HG03558 (cell line): ENCODE data around the gene CD300LG.
"Not testable (repeated sequence)": the region's sequence is repeated elsewhere in the genome, so short reads cannot be mapped to it uniquely, and the experiment has no call there.

Experiments
- ATAC-seq: cut with Tn5 transposase; IDR thresholded peaks from one replicate; pipeline ENCODE4 v1.9.1; 2021; ENCODE audit warnings: moderate number of reproducible peaks; ENCODE audit not compliant: unreplicated experiment; ENCODE audit errors: extremely low read depth

CD300LG gene

DNA sequence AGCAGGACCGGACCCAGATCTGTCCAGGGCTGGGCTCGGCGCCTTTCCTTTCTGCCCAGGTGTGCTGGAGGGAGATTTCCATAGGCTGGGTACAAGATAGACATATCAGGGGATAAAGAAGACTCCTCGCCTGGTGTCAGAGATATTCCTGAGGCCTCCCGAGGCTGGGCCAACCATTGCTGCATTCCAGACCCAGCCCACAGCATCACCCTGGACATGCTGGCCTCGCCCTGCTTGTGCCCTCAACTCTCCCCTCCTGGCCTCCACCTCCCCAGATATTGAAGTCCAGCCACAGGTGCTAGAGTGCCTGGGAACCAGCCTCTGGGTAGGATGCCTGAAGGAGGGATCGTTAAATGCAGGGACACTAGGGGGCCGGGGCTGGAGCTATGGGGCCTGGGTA is 2.1 kb downstream of the CD300LG start:
- ATAC-seq = no peak

DNA sequence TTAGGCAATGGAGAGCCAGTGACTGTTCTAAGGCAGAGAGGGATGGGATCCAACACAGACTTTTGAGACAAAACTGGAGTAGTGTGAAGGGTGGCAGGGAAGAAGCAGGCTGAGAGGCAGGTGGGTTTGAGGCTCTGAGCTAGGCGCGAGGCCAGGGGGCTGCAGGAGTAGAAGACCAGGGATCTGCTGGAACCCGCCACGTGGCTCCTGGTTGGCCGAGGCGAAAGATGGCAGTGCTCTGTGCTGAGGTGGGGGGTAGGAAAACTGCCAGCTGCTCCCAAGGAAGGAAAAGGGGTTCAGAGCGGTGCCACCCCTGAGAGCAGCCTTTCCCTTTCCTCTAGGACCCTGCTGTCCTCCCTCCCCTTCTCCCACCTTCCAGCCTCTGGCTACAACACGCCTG is 5.6 kb downstream of the CD300LG start:
- no peak for ATAC-seq

GRCh38 chr17:43853546-43853945 is 6.6 kb downstream of the CD300LG start:
- no peak for ATAC-seq

DNA sequence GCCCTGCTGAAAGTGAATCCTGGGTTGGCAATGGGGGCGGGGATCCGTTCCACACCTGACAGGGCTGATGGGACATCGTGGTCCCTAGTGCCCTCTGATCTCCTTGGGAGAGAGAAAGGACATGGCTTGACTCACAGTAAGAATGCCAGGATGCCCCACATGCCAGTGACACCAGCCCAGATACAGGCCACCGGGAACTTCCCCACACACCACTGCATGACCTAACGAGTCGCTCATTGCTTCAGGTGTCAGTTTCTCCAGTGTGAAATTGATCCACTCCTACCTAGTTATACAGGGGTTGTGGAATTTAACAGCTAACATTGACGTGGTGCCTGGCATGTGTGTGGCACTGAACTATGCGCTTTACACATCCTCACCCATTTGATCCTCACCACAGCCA is 7.5 kb downstream of the CD300LG start:
- ATAC-seq = no peak

DNA sequence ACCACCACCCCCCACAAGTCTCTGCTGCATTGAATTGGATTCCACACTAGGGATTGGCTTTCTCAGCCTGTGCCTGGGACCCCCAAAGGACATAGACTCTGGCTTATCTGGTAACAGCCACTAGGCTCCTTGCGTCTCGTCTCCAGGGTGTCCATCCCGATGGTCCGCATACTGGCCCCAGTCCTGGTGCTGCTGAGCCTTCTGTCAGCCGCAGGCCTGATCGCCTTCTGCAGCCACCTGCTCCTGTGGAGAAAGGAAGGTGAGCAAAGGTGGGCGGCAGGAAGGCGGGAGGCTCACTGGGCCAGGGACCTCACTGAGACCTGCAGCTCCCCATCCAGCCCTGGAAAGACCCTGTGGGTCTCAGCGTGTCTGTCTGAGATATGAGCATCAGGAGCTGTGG is 8.1 kb downstream of the CD300LG start:
- no peak for ATAC-seq

GRCh38 chr17:43856141-43856540 is 9.2 kb downstream of the CD300LG start:
- no peak for ATAC-seq

- ATAC-seq = no peak
Measured at GRCh38 chr17:43857141-43857540, 10.2 kb downstream of the CD300LG start.

DNA sequence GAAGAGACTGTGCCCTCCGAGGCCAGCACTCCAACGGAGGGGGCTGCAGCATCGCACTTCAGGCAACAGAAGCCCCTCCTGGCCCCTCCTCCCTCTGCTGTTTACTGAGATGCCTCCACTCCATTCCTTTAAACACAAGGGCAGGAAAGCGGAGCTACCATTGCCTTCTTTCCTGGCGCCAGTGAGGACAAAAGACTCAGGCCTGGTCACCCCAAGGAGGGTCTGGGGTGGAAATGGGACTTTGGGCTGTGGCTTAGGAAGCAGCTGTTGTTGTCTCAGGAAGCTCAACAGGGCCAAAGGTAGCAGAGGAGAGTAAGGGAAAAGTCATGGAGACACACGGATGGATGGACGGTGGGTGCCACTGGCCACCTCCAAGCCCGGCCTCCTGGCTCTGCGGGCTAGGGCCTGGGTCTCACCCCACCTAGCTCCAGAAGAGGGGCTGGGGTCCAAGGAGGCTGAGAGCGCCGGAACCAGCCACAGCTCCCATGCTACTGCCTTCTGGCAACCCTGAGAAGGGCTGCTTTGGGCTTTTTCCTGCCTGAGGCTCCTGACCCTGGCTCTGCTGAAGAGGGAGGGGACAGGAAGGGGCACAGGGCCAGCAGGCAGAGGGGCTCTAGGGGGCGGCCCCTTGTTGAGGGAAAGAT is 11.1 kb downstream of the CD300LG start:
- no peak for ATAC-seq

DNA sequence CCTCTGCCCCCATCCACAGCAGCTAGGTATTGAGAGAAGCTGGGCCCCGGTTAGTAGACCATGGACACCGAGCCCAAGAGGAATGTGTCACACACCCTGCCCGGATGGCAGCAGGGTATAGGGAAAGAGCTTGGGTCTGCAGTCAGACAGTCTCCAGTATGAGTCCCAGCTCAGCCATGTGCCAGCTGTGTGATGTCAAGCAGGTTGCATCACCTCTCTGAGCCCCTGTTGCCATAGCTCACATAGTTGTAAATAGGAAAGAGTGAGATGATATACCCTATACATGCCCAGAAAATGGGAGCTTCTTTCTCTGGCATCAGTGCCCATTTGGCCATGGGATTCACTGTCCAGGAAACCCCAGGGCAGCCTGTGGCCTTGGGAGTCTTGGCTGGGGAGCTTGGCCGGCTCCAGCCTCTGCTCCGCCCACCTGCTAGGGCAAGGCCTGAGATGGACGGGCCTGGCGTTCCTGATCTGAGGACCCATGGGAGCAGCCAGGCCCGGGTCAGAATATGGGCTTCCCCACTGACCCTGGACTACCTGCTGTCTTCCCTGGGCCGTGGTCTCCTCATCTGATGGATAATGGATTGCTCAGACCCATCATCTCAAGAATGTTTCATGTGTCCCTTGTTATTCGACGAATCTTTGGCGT is 13.2 kb downstream of the CD300LG start:
- no peak for ATAC-seq

GRCh38 chr17:43860927-43861622 is 14.1 kb downstream of the CD300LG start:
- no peak for ATAC-seq

- no peak for ATAC-seq
Measured at GRCh38 chr17:43861960-43862359, 15.0 kb downstream of the CD300LG start.

DNA sequence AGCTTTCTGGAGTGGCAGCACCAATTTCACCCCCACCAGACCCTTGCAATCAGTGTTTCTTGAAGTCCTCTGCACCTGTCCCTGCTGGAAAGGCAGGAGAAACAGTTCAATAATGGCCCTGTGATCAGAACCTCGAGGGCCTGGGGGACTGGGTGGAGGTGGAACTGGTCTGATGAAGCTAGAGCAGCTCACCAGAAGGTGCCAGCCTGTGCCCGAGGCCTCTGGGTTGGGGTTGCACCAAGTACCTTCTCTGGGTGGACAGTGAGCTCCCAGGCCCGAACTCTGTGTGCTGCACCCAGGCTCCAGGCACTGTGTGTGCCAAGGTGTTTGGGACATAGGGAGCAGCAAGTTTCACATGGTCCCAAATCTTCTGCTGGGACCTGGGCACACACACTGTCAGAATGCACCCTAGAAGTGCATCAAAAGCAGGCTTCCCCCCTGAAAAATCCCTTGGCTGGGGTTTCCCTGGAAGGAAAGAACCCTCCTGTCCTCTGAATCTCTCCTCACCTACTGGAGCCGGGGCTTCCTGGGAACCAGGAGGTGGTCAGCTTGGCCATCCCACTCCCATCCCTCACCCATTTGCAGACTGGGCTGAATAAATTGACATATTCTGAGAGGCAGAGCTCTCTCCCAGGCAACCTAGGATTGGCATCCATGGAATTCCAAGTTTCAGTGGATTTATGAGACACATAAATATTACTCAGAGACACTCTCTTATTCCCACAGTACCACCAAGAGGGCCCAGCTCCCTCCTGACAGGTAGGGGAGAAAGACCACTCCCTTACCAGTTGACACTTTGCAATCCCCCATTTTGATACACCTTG is 17.4 kb downstream of the CD300LG start:
- ATAC-seq = no peak

DNA sequence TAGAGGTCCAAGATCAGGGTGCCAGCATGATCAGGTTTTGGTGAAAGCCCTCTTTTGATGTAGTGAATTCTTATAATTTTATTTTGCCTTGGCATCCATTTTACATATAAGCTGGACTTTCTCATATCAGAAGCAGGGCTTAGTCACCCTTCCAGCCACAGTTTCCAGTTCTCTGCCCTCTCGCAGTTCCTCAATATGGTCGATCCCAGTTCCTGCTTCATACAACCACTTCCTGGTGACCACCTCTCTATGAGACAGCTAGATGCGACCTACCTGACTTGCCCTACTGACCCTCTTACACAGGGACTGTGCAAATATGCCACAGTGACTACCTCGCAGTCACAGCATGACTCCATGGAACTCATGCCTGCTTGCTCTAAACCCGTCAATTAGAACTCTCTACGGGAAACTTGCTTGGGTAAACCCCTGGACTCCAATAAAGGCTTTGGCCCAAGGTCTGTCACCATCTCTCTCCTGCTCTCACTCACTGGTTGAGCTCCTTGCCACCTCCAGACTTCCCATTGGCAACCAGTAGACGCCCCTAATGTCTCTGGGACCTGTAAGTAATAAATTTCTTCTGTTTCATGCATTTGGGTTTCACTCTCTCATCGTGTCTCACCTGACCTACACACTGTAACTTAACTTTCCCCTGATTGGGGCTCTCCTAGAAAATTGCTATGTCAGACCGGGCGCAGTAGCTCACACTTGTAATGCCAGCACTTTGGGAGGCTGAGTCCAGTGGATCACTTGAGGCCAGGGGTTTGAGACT is 21.4 kb downstream of the CD300LG start:
- no peak for ATAC-seq

GRCh38 chr17:43869031-43869430 is 22.1 kb downstream of the CD300LG start:
- ATAC-seq = not testable (repeated sequence)

DNA sequence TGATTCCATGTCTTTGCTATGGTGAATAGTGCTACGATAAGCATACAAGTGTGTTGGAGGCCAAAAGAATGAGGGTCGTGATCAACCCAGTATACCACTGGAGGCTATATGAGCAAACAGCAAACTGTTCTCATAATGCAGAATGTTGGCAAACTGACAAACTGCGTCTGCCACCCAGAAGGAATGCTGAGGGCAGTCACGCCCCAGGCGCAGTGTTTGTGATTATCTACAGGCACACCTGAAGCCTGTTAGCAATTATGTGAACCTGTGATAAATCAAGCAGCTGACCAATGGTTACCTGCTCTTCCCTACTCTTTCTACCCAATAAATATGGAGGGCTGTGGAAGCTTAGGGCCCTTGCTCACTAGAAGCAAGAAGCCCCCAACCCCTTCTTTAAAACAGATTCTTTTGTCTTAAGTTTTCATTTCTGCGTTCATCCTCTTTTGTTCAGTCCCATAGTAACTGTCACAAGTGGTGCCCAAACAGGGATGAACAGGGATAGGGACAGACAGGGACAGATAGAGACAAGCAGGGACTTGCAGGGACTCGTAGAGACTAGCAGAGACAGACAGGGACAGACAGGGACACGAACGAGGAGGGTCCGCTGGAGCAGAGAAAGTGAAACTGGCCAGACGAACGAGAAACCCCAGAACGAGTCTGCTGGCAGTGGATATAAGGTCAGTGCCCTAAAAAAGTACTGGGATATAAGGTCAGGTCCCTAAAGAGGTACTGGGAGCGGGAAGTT is 25.1 kb downstream of the CD300LG start:
- no peak for ATAC-seq

- ATAC-seq = no peak
Measured at GRCh38 chr17:43873091-43873490, 26.1 kb downstream of the CD300LG start.

- no peak for ATAC-seq
Measured at GRCh38 chr17:43873815-43874214, 26.8 kb downstream of the CD300LG start.

- ATAC-seq = no peak
Measured at GRCh38 chr17:43874293-43874692, 27.3 kb downstream of the CD300LG start.

GRCh38 chr17:43875476-43876147 is 28.6 kb downstream of the CD300LG start:
- no peak for ATAC-seq
